NCI-H2227 (cell line): ENCODE measurements around the gene CEP170.
"Not testable (repeated sequence)": the region's sequence is repeated elsewhere in the genome, so short reads cannot be mapped to it uniquely, and the experiment has no call there.

ENCODE experiments used
- DNase-seq: peaks from one replicate; lab custom pipeline; 2025; ENCODE audit not compliant: unreplicated experiment; lab: John Stamatoyannopoulos, UW

Gene CEP170

DNA sequence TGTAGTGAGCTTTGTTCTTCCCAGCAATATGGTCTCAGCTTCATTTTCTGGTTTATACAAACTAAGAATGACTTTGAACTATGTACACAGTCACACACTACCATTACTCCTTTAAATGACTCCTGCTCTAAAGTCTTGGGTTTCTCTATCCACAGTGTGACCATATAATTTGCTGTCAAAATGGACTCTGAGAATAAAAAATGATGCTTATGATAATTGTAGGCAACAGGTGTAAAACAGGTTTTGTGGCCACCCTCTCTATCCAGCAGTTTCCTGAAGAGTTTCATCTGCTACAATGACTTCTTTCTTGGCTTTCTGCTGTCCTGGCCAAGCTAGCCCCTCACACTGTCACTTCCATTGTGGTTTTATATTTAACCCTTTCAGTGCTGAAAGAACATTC lies 71.4 kb downstream of the CEP170 start:
- not testable (repeated sequence) for DNase-seq

DNA sequence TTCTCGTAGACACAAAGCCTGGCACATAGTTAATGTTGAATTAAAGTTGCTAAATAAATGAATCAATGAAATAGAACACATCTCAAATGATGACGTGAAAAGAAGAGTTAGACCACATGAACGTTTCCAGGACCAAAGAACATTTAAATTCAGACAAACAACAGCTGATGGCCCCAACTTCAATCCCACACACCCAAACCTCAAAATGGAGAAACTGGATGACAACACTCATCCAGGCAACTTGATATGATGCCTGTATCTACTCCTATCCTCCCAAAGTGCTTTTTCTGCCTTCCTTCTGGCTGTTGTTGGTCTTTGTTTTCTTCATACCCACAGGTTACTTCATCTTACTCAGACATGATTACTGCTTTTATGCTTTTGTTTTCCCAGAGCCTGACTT lies 71.9 kb downstream of the CEP170 start:
- DNase-seq = not testable (repeated sequence)

DNA sequence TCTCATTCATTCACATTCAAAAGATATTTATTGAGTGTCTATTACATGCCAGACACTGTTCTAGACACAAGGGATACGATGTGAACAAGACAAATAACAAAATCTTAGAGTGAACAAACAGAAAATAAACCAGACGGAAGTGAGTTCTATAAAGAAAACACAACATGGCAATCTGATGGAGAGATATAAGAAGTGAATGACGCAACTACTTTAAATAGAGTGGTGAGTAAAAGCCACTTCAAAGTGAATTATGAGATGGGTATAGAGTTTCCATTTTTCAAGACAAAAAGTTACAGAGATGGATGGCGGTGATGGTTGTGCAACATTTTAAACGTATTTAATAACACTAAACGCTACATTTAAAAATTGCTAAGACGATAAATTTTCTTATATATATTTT lies 75.4 kb downstream of the CEP170 start:
- DNase-seq = peak; percentile 36

DNA sequence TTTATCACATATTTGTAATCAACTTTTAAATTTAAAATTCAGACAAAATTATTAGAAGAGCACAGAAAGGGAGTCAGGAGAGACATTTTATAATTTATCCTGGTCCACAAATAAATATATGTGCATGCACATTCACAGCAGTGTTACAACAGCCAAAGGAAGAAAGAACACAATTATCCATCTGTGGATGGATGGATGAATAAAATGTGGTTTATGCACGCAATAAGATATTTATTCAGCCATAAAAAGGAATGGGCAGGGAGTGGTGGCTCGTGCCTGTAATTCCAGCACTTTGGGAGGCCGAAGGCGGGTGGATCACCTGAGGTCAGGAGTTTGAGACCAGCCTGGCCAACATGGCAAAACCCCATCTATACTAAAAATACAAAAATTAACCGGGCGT lies 77.3 kb downstream of the CEP170 start:
- DNase-seq = not testable (repeated sequence)

DNA sequence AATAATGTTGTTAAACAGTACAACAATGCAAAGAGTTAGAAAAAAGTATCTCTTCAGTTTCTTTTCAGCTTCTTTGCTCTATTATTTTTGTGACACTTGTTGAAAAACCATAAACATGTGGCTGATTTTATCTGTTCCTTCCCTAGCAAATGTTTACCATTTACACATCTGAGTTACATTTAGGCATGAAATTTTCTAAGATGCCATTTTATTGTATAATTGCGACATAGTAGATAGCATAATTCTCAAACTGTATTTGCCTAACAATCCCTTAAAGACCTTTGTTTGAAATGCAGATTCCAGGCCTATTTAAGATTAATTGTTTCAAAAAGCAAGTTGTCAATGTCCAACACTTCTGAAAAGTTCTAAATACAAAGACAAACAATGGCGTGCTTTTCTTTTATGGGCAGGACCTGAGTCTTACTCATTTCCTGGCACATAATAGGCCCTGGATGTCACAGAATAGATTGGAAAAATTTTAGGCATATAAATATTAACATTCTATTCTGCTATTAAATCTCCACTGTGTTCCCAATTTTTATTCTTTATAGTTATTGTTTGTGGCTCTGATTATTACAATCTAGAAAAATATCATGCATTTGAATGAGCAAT lies 81.2 kb downstream of the CEP170 start:
- not testable (repeated sequence) for DNase-seq

DNA sequence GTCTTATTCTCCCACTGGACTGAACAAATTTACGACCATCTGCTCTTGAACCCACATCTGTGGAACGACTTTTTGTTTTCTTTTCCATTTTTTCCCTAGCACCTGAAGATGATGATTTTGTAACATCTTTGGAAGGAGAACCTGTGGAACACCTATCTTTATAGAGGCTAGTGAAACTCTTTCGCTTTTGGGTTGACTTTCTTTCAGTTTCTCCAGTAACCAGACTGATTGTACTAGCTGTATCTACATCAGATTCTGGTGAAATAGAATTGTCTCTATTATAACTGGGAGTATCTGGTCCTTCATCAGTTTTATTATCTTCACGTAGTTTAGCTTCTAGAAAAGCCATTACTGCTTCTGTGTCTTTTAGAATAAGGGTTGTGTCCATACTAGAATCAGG lies 90.2 kb downstream of the CEP170 start:
- not testable (repeated sequence) for DNase-seq

DNA sequence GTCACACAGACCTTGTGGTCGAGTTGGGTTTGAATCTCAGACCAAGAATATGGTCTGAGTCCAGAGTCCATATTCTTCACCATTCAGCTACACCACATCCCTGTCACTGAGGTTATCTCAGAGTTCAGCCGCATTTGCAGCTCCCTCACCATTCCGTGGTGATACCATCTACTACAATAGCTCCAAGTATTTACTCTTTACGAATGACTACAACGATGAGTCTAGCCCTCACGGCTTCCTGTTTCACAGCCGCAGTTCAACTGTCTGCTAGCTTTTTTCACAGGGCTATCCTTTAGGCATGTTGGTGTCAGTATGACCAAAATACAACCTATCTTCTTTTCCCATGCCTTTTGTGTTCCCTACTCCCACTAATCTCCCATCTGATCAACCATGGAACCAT lies 104.2 kb downstream of the CEP170 start:
- not testable (repeated sequence) for DNase-seq

DNA sequence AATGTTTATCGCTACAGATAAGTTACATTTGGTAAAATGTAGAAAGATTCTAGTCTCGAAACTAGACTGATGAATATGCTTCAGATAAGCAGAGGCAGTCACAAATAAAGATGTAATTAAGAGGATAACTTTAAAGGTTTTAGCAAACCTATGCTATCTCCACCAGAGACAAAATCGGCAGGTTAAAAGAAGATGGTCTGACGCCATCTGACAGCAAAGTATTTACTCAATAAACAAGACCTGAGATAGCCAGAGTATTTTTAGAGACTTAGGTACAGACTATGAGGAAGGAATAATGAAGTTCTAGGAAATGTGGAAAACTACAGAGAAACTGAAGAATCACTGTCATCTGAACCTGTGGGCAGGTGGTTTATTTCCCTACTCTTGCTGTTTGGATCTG lies 106.0 kb downstream of the CEP170 start:
- DNase-seq = not testable (repeated sequence)

DNA sequence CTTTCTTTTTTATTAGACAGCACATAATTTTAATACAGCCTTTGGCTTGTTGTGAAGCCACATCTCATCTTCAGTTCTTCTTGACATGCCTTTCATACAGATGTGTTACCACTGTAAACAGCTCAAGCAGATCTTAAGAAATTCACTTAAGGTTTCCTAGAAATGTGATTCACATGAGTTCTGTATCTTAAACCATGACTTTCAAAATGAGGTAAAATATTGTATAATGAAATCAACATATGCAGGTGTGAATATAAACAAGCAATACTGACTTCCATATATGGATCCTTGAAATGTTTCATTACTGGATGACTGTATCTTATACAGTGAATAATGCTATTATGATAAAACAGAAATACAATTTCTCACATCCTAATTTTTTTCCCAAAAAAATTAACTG lies 107.7 kb downstream of the CEP170 start:
- not testable (repeated sequence) for DNase-seq

DNA sequence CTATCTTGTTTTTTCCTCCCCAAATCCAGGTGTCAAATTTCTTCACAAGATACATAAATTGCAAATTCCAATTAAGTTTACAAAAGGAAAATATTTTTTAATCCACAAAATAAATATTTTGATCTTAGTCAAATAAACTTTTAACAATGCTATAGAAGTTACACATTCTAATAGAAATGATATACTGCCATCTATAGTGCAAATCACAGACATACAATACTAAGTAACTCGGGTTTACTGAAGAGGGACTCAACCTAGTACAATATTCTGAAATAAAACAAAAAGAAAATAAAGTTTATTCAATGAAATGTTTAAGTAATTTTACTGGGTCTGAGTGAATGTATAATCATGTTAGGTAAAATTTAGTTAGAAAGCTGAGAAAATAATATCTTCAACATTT lies 114.6 kb downstream of the CEP170 start:
- not testable (repeated sequence) for DNase-seq

DNA sequence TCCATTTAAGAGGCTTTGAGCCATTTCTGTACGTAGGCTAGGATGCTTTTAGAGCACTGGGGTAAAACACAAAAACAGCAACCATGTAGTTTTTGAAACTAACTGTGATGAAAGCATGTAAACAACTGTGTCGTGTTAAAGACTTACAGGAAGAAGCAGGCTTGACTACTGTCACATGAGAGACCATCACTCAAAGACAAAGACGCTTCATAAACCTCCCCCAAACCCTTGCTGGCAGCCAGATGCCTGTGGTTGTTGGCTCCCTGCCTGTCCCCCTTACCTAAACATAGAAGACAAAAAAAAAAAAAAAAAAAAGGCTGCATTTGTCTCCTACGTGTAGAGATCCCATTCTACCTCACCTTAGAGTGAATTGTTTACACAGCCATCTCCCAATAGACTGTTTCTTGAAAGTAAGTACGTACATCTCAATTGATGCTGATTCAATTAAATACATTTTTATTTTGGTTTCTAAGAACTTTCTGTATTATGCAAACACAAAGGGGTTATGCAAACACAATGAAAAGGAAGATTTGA lies 132.1 kb downstream of the CEP170 start:
- not testable (repeated sequence) for DNase-seq

DNA sequence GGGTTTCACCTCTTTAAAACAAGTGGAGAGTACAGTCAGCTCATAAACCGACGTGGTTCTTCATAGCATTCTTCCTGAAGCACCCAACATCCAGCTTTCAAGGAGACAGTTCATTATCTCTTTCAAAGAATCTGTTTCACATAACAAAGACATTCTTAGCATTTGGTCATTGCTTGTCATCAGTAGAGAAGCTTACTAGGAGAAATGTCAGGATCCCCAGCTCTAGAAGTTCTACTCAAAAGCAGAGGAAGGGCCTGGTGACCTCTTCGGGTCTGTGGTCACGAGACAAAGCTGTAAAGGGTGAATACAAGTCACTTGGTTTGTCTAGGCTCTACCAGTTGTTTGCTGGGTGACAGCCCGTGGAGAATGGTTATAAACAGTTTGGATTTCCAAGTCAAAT lies 133.1 kb downstream of the CEP170 start:
- not testable (repeated sequence) for DNase-seq

DNA sequence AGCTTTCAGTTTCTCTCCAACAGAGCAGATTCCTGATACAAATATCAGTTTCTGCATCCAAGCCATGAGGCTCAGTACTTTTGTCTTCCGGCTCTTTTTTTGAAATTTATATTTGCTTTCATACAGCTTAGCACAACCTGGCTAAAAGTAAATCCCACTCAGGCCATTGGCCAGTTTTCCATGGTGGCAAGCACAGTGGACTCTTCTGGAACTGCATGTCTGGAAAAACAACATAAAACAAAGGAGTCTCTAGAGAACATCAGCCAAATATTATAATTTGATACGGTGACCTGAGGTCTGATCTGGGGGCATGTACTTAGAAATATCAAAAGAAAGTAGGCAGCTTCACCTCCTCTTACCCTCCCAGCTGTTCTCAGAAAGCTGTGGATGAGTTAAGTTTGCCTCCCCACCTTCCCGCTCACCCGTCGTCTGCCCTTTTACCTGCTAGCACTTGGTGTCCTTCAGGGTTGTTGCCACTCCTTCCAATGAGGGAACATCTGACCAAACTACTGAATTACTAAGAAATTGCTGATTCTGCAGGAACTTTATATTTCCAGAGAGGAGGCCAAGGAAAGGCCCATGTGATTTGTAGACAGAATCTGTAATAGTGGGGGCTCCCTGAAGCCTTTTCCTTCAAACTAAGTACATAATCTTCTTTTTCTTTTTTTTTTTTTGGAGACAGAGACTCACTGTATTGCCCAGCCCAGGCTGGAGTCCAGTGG lies 136.3 kb downstream of the CEP170 start:
- DNase-seq = not testable (repeated sequence)

DNA sequence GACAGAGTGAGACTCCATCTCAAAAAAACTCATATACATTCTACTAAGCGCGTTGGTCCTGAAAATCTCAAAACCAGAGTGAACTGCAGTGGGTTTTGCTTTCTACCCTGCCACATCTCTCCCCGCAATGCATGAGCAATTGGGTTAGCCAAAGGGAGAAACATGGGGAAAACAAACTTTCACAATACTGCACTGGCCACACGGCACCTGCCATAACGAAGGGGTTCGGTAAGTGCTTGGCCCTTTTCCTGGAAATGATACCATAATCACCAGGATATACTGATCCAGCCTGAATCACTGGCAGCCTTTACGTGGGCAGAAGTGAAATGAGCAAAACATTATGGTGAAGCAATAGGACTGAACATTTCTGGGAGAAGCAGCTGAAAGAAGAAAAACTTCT lies 138.9 kb downstream of the CEP170 start:
- not testable (repeated sequence) for DNase-seq

DNA sequence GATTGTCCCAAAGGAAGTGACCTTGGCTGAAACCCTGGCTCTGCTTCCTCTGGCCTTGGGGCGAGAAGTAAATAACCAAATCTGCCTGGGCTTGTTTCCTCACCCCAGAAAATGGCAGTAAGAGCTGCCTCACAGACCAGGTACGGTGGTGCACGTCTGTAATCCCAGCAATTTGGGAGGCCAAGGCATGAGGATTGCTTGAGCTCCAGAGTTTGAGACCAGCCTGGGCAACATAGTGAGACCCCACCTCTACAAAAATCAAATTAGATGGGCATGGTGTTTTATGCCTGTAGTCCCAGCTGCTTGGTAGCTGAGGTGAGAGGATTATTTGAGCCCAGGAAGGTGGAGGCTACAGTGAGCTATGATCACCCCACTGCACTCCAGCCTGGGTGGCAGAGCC lies 140.3 kb downstream of the CEP170 start:
- not testable (repeated sequence) for DNase-seq

DNA sequence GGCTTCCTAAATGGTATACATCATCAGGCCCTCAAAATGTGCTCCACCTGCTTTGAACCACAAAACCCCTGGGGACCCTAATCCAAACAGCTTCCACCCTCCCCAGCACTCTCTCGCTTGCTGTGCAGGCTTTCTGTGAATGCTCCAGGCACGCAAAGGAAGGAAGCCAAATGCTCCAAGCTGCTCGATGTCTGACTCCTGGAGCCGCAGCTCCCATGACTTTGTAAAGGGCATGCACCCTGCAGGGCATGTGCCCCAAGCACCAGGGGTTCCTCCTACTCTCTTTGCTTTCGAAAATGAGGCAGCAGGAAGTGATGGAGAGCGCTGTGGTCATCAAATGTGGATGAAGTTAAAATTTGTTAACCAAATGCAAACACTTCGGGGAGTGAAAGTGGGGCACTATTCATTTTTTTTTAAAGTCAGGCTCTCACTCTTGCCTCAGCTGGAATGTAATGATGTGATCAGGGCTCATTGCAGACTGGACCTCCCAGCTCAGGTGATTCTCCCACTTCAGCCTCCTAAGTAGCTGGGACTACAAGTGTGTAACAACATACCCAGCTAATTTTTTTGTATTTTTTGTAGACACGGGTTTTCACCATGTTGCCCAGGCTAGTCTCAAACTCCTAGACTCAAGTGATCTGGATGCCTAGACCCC lies 140.9 kb downstream of the CEP170 start:
- DNase-seq = not testable (repeated sequence)

DNA sequence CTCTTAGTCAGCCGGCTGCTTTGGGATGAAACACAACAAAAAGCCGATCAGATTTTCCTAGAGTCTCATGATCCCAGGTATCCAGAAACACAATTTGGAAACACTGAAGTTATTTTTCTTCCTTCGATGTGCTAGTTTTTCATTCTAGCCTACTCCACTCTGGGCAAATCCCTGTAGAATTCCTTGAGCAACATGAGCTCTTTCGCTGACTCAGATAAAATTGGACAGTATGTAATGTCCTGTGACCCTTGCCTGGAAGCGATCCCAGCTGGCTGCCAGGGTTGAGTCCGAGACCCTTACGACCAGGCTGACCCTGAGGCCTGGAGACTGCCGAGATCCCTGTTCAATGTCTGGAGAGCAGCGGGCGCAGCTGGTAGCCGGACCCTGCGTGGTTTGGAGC lies 147.9 kb downstream of the CEP170 start:
- DNase-seq = not testable (repeated sequence)

DNA sequence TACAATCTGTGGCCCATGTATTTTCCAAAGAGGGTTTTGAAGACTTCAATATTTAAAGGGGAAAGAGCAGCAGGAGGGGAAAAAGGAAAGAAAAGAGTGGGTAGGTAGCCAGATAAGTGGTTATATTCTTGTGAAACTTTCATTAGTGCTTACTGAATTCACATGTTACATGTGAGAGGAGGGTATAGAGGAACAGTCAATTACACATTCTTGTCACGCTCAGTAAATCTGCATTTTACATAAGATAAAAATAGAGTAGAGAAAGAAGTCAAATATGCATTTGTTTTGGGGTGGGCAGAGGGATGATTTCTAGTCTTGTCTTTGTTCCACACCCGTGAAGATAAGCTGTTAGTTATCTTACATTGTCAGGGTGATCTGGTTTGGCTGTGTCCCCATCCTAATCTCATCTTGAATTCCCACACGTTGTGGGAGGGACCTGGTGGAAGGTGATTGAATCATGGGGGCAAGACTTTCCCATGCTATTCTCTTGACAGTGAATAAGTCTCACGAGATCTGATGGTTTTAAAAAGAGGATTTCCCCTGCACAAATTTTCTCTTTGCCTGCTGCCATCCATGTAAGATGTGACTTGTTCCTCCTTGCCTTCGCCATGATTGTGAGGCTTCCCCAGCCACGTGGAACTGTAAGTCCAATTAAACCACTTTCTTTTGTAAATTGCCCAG lies 149.3 kb downstream of the CEP170 start:
- DNase-seq = not testable (repeated sequence)

DNA sequence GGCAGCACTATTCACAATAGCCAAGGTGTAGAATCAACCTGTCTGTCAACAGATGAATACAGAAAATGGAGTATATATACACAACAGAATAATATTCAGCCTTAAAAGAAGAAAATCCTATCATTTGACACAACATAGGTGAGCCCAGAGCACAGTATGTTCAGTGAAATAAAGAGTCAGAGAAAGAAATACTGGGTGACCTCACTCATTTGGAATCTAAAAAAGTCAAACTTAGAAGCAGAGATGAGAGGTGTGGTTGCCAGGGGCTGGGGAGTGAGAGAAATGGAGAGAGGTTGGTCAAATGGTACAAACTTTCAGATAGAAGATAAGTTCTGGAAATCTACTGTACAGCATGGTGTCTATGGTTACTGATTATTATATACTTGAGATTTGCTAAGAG lies 150.0 kb downstream of the CEP170 start:
- not testable (repeated sequence) for DNase-seq

DNA sequence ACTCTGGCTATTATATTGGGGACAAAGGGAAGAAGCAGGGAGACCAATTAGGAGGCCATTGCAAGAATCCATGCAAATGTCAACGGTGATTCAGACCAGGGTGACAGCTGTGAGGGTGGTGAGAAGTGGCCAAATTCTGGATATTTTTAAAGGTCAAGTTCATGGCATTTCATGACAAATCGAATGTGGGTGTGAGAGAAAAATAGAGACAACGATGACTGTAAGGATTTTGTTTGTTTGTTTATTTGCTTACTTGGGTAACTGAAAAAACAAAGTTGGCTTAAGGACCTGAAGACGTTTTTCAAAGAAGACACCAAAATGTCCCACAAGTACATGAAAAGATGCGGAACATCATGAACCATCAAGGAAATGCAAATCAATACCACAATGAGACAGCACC lies 150.6 kb downstream of the CEP170 start:
- not testable (repeated sequence) for DNase-seq

DNA sequence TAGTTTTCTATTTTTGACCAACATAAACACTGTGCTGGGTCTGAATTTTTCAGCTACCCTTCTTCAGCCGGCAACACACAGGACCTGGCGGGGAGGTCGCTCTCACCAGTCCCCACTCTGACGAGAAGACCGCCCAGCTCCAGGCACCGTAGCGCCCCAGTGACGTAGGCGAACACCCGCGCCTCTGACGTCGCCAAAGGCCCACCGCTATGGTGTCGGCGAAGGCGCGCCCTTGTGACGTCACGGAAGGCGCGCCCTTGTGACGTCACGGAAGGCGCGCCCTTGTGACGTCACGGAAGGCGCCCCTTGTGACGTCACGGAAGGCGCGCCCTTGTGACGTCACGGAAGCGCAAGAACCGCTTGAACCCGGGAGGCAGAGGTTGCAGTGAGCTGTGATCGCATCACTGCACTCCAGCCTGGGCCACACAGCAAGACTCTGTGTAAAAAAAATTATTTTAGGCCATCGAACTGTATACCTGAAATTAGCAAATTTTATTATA lies 153.5 kb downstream of the CEP170 start:
- peak; percentile 83 for DNase-seq
